PFSK-1 (cell line): ENCODE results near the gene PCID2.

ENCODE experiments used
- FOXP2 ChIP-seq: optimal IDR thresholded peaks from 2 replicates; pipeline ENCODE3; 2011; ENCODE audit warnings: borderline replicate concordance, control low read depth, inconsistent platforms; ENCODE audit not compliant: insufficient read depth; ENCODE audit errors: extremely low read length, extremely low read depth
- POLR2AphosphoS5 ChIP-seq: IDR thresholded peaks from 2 replicates; pipeline ENCODE4 v1.6.1; 2012; ENCODE audit warnings: low read depth, mild to moderate bottlenecking, control low read depth, low read length, moderate library complexity
- SIN3A ChIP-seq: IDR thresholded peaks from 2 replicates; pipeline ENCODE4 v1.6.1; 2012; ENCODE audit warnings: mild to moderate bottlenecking, low read length, moderate library complexity, borderline replicate concordance; ENCODE audit not compliant: insufficient read depth
- TAF1 ChIP-seq: IDR thresholded peaks from 2 replicates; pipeline ENCODE4 v1.6.1; 2012; ENCODE audit warnings: low read length, control low read depth, borderline replicate concordance; ENCODE audit not compliant: insufficient read depth
- TF ChIP-seq, protein P1 (sequence below), 2 experiments: IDR thresholded peaks; 2 replicates each; pipeline versions ENCODE4 v1.6.1 to v1.8.0; 2011 to 2012; ENCODE audit warnings: low read depth in 2 of 2, low read length in 2 of 2, control low read depth in 1 of 2, inconsistent platforms in 1 of 2, mild to moderate bottlenecking in 1 of 2, moderate library complexity in 1 of 2; ENCODE audit not compliant: insufficient read depth in 1 of 2

PCID2 gene

DNA sequence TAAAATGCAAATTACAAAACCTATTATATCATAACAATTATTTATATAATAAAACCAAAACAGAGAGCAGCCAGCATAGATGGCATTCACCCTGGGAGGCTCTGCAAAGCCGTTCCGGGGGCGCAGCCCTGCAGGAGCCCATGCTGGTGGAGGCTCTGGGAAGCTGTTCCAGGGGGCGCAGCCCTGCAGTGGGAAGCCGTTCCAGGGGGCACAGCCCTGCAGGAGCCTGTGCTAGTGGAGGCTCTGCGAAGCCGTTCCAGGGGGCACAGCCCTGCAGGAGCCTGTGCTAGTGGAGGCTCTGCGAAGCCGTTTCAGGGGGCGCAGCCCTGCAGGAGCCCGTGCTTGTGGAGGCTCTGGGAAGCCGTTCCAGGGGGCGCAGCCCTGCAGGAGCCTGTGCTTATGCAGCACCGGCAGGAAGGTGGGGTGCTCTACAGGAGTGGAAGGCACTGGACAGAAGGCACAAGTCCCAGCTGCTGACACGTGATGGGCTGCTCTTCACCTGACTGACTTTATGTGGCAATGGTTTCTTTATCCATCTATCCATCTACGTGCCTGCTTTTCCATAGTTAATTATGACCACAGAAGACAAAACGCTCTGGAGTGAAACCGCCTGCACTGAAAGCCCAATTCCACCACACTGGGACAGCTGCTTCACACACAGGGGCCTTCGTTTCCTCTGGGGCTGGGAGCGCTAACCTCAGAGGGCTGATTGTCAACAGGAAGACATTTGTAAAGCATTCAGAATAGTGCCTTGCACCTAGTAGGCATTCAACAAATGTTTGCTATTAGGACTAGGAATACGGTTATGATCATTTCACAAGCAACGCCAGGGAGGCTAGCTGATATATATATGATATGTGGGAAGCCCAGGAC is 23.7 kb downstream of the PCID2 start:
- TF ChIP-seq TAF1 = no peak
- no peak for TF ChIP-seq FOXP2
- TF ChIP-seq SIN3A = no peak
- no peak for TF ChIP-seq POLR2AphosphoS5
- TF ChIP-seq, protein P1, sequence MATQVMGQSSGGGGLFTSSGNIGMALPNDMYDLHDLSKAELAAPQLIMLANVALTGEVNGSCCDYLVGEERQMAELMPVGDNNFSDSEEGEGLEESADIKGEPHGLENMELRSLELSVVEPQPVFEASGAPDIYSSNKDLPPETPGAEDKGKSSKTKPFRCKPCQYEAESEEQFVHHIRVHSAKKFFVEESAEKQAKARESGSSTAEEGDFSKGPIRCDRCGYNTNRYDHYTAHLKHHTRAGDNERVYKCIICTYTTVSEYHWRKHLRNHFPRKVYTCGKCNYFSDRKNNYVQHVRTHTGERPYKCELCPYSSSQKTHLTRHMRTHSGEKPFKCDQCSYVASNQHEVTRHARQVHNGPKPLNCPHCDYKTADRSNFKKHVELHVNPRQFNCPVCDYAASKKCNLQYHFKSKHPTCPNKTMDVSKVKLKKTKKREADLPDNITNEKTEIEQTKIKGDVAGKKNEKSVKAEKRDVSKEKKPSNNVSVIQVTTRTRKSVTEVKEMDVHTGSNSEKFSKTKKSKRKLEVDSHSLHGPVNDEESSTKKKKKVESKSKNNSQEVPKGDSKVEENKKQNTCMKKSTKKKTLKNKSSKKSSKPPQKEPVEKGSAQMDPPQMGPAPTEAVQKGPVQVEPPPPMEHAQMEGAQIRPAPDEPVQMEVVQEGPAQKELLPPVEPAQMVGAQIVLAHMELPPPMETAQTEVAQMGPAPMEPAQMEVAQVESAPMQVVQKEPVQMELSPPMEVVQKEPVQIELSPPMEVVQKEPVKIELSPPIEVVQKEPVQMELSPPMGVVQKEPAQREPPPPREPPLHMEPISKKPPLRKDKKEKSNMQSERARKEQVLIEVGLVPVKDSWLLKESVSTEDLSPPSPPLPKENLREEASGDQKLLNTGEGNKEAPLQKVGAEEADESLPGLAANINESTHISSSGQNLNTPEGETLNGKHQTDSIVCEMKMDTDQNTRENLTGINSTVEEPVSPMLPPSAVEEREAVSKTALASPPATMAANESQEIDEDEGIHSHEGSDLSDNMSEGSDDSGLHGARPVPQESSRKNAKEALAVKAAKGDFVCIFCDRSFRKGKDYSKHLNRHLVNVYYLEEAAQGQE (IDR thresholded peaks at IDR 0.05; ENCODE audit: insufficient read depth in 1 of 2, low read depth in 2 of 2, low read length in 2 of 2) = no peak

DNA sequence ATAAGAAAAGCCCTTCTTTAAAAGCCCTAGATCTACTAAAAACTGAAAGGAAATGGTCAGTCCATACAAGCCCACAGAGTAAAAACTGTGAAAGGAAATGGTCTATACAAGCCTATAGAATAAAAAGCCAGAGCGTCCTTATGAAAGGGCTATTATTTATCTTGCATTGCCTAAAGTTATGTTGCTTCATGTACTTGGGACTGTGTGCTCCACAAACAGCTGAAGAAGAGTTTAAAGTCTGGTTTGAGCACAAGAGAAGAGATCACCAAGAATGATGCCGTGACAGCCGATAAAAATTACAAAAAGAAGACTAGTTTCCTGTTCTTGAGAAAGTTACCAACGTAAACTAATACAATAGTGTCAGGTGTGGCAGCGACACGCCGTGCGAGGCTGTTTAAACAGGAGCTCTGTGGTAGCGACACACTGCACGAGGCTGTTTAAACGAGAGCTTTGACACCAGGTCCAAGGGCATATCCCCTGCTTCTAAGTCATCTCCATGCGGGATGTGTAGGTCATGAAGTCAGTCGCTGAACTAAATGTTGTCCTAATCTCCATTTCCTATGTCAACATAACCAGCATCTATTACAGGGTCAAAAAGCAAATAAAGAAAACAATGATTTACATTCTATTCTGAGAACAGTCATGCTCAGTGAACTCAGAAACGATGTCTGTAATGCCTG is 24.9 kb downstream of the PCID2 start:
- TF ChIP-seq SIN3A (no peak), TAF1 (no peak), FOXP2 (no peak), POLR2AphosphoS5 (no peak)
- TF ChIP-seq, protein P1 (IDR thresholded peaks at IDR 0.05; ENCODE audit: insufficient read depth in 1 of 2, low read depth in 2 of 2, low read length in 2 of 2) = no peak

DNA sequence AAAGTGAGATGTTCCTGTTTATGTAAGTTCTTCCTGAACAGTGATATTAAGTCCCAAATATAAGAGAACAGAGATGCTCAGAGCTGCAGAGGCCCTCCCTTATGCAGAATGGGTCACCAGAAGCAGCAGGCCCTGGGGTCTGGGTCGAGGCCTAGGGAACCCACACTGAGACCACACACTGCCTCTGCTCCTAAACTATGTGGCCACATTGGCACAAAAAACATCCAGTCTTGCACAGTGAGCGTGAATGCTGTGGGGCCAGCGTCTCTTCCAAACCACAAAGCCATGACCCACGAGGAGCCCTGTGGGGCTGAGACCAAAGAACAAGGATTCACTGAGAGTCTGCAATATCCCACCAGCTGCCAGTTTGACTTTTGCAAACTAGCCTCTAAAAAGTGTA is 26.4 kb downstream of the PCID2 start:
- TF ChIP-seq SIN3A (no peak), POLR2AphosphoS5 (no peak), FOXP2 (no peak)
- TF ChIP-seq, protein P1 (IDR thresholded peaks at IDR 0.05; ENCODE audit: insufficient read depth in 1 of 2, low read depth in 2 of 2, low read length in 2 of 2) = no peak

DNA sequence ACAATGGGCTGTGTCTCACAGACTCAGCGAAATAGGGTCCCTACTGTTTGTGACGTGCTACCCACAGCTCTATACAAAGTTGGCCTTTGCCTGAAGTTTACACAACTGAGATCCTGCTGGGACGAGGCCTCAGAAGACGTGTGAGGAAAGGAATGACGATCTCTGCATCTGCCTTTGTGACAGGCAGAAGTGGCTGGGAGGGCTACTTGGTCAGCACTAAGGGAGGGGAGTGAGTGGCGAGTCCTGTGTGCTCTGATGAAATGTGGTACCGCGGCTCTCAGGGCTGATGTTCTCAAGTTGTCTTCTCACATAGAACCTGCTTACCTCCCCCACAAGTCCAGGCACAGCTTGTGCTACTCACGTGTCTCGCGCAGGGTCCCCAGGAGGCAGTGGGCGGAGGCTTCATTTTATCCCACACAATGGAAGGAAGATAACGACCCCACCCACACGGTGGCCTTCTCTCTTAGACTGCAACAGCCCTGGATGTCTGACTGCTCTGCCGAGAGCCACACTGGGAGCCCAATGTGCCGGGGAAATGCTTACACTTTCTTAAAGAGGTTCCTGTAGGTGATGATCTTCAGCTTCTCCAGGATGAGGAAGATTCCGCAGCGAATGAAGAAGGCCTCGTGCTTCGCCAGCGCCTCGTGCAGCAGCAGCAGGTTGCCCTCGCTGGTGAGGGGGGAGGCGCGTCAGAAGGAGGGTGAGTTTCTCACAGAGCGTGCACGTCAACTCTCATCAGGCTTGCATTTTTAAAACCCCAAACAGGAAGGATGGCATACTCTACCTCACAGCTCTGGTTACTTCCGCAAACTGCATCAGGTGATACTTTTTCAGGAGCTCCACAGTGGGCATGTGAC is 28.9 kb downstream of the PCID2 start:
- TF ChIP-seq TAF1 (no peak), SIN3A (no peak), POLR2AphosphoS5 (no peak), FOXP2 (no peak)
- TF ChIP-seq, protein P1 (IDR thresholded peaks at IDR 0.05; ENCODE audit: insufficient read depth in 1 of 2, low read depth in 2 of 2, low read length in 2 of 2) = no peak
